Neural cell (in vitro differentiated cells): ENCODE data around the gene CTU1.

ENCODE experiments used
- POLR2AphosphoS5 ChIP-seq: IDR thresholded peaks from 2 replicates; pipeline ENCODE4 v1.6.1; 2012
- RAD21 ChIP-seq: fragments of 450-650 bp; conservative IDR thresholded peaks from 2 replicates; pipeline ENCODE4 v1.6.1; 2014; ENCODE audit warnings: antibody characterized with exemption, mild to moderate bottlenecking, moderate library complexity
- TF ChIP-seq, protein P1 (sequence below): fragments of 450-650 bp; IDR thresholded peaks from 2 replicates; pipeline ENCODE4 v1.5.1; 2014; ENCODE audit warnings: antibody characterized with exemption, mild to moderate bottlenecking, moderate library complexity; ENCODE audit not compliant: poor library complexity, severe bottlenecking

DNA sequence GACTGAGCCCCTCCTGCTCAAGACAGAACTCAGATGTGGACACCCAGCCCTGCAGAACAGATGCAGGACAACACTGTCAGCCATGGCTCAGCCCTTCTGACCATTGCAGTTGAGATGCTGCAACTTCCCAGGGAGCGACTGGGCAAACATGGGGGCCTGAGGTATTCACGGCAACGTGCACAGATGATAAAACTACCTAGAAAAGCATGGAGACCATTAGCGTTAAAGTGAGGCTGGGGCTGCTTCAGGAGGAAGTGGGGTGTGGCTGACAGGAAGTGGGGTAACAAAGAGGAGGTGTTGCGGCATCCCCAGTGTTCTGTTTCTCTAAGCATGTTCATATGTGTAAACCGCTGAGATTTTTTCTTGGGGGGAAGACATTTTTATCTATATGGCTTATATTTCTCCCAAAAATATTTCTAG is 15.2 kb upstream of the CTU1 start:
- TF ChIP-seq, protein P1, sequence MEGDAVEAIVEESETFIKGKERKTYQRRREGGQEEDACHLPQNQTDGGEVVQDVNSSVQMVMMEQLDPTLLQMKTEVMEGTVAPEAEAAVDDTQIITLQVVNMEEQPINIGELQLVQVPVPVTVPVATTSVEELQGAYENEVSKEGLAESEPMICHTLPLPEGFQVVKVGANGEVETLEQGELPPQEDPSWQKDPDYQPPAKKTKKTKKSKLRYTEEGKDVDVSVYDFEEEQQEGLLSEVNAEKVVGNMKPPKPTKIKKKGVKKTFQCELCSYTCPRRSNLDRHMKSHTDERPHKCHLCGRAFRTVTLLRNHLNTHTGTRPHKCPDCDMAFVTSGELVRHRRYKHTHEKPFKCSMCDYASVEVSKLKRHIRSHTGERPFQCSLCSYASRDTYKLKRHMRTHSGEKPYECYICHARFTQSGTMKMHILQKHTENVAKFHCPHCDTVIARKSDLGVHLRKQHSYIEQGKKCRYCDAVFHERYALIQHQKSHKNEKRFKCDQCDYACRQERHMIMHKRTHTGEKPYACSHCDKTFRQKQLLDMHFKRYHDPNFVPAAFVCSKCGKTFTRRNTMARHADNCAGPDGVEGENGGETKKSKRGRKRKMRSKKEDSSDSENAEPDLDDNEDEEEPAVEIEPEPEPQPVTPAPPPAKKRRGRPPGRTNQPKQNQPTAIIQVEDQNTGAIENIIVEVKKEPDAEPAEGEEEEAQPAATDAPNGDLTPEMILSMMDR = no peak
- TF ChIP-seq RAD21 (no peak), POLR2AphosphoS5 (no peak)
